ENCODE measurements around the gene VRTN.

Gene VRTN

DNA sequence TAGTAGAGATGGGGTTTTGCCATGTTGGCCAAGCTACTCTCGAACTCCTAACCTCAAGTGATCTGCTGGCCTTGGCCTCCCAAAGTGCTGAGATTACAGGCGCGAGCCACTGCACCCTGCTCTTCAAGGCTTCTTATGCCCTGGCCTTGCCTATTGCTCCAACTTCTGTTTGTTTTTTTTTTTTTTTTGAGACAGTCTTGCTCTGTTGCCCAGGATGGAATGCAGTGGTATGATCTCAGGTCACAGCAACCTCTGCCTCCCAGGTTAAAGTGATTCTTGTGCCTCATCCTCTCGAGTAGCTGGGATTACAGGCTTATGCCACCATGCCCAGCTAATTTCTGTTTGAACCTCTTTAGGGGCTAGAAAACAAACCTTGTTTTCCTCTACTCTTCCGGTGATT is 39.6 kb upstream of the VRTN start:
- H3K36me3 ChIP-seq, result no peaks in the 10 kb centered on the region
- H3K27ac ChIP-seq, result no peak overlapping the region
- H3K27me3 ChIP-seq (ENCODE audit: insufficient read depth, low read depth, severe bottlenecking), result no peaks in the 10 kb centered on the region
- no peak overlapping the region for H3K4me3 ChIP-seq (ENCODE audit: low read depth, low read length)
- DNase-seq, result no peak
- no peaks in the 10 kb centered on the region for H3K9me3 ChIP-seq (ENCODE audit: severe bottlenecking)
- TF ChIP-seq, protein P1, sequence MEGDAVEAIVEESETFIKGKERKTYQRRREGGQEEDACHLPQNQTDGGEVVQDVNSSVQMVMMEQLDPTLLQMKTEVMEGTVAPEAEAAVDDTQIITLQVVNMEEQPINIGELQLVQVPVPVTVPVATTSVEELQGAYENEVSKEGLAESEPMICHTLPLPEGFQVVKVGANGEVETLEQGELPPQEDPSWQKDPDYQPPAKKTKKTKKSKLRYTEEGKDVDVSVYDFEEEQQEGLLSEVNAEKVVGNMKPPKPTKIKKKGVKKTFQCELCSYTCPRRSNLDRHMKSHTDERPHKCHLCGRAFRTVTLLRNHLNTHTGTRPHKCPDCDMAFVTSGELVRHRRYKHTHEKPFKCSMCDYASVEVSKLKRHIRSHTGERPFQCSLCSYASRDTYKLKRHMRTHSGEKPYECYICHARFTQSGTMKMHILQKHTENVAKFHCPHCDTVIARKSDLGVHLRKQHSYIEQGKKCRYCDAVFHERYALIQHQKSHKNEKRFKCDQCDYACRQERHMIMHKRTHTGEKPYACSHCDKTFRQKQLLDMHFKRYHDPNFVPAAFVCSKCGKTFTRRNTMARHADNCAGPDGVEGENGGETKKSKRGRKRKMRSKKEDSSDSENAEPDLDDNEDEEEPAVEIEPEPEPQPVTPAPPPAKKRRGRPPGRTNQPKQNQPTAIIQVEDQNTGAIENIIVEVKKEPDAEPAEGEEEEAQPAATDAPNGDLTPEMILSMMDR (IDR thresholded peaks at IDR 0.05; ENCODE audit: low read depth, low read length), result no peak

DNA sequence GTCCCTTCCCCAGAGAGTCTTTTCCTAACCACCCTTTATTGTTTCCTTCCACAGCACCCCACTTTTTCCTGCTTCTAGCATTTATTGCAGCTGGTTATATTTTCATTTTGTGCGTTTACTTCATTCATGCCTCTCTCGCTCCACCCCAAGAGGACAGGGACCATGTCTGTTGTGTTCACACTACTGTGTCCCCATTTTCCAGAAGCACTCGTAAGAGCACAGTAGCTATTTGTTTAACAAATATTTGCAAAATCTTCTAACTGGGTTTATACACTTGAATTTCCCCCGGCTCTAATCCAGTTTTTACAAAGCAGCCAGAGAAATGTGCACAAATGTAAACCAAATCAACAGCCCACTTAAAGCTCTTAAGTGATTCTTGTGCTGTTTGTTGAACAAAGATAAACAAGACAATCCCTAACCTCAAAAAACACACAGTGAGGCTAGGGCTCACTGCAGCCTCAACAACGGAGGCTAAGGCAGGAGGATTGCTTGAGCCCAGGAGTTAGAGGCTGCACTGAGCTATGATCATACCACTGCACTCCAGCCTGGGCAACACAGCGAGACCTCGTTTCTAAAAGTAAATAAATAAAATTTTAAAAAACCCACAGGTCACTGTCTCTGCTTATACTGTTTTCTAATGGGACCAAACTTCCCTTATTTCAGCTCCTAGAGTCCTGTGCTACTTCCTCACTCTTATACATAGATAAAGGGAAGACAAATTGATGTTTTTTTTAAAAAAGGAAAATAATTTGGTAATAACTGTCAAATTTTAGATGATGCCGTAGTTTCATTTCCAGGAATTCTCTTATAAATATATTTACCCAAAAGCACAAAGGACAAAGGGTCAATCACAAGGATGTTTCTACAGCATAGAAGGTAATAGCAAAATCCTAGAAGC is 38.9 kb upstream of the VRTN start:
- Histone ChIP-seq H3K27ac (no peak overlapping the region), H3K9me3 (ENCODE audit: severe bottlenecking) (no peaks in the 10 kb centered on the region), H3K36me3 (no peaks in the 10 kb centered on the region), H3K27me3 (ENCODE audit: insufficient read depth, low read depth, severe bottlenecking) (no peaks in the 10 kb centered on the region), H3K4me3 (ENCODE audit: low read depth, low read length) (no peak overlapping the region)
- TF ChIP-seq, protein P1 (IDR thresholded peaks at IDR 0.05; ENCODE audit: low read depth, low read length), result no peak
- no peak for DNase-seq

DNA sequence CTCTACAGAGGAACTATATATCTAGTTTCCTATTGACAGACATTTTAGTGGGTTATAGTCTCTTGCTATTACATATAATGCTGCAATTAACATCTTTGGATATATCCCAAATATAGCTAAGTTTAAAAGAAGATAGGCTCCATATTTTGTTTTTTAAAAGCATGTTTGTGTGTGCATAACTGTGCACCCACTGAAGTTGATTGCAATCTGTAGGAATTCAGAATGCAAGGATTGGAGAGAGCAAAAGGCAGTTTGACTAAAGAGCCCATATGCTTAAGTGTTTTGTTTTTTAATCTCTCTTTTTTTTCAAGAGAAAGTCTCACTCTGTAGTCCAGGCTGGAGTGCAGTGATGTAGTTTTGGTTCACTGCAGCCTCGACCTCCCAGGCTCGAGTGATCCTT is 36.1 kb upstream of the VRTN start:
- H3K9me3 ChIP-seq (ENCODE audit: severe bottlenecking), result no peaks in the 10 kb centered on the region
- no peaks in the 10 kb centered on the region for H3K36me3 ChIP-seq
- H3K4me3 ChIP-seq (ENCODE audit: low read depth, low read length), result no peak overlapping the region
- H3K27ac ChIP-seq, result no peak overlapping the region
- TF ChIP-seq, protein P1 (IDR thresholded peaks at IDR 0.05; ENCODE audit: low read depth, low read length), result no peak
- no peak for DNase-seq
- H3K27me3 ChIP-seq (ENCODE audit: insufficient read depth, low read depth, severe bottlenecking), result no peaks in the 10 kb centered on the region

DNA sequence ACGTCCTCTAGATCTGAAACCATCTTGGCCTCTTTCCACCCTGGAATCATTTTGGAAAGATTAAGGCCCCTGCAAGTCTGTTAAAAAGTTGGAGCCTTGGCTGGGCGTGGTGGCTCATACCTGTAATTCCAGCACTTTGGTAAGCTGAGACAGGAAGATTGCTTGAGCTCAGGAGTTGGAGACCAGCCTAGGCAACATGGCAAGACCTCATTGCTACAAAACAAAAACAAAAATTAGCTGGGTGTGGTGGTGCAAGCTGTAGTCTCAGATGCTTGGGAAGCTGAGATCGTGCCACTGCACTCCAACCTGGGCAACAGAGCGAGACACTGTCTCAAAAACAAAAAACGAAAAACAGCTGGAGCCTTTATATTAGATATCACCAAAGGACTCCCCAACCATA is 34.7 kb upstream of the VRTN start:
- H3K27me3 ChIP-seq (ENCODE audit: insufficient read depth, low read depth, severe bottlenecking), result no peaks in the 10 kb centered on the region
- DNase-seq, result no peak
- H3K9me3 ChIP-seq (ENCODE audit: severe bottlenecking), result no peaks in the 10 kb centered on the region
- H3K36me3 ChIP-seq, result no peaks in the 10 kb centered on the region
- H3K27ac ChIP-seq, result no peak overlapping the region
- no peak overlapping the region for H3K4me3 ChIP-seq (ENCODE audit: low read depth, low read length)
- TF ChIP-seq, protein P1 (IDR thresholded peaks at IDR 0.05; ENCODE audit: low read depth, low read length), result no peak

DNA sequence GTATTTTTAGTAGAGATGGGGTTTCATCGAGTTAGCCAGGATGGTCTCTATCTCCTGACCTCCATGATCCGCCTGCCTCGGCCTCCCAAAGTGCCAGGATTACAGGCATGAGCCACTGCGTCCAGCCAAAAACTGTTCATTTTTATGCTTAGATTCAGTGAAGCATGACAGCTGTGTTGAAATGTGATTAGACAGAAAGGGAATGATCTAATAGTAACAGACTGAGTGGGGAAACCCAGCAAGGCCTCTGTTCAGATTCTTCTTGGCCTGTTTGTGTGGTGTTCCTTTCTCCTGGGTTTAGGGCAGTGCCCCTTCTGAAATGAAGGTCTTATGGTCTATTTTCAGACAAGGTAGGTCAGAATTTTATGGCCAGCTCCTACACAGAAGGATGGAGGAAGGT is 33.7 kb upstream of the VRTN start:
- Histone ChIP-seq H3K9me3 (ENCODE audit: severe bottlenecking) (no peaks in the 10 kb centered on the region), H3K27me3 (ENCODE audit: insufficient read depth, low read depth, severe bottlenecking) (no peaks in the 10 kb centered on the region), H3K27ac (no peak overlapping the region), H3K4me3 (ENCODE audit: low read depth, low read length) (no peak overlapping the region), H3K36me3 (no peaks in the 10 kb centered on the region)
- TF ChIP-seq, protein P1 (IDR thresholded peaks at IDR 0.05; ENCODE audit: low read depth, low read length), result no peak
- no peak for DNase-seq

Data from WERI-Rb-1 (cell line).